ENCODE data around the gene IL4R. TPM values are rescaled to one million over a fixed set of nuclear protein-coding genes. Genes with fewer than 3 reads are reported as not detected.

IL4R gene
- polyA plus RNA-seq, 1 donor from 2014 or later: 0.07 TPM

- no peaks in the 10 kb centered on the region for H3F3A ChIP-seq (ENCODE audit: insufficient read depth, low read length, poor library complexity, severe bottlenecking)
Observed at GRCh38 chr16:27379919-27380318, 66.1 kb downstream of the IL4R start.

GRCh38 chr16:27381236-27381635 is 67.5 kb downstream of the IL4R start:
- Histone ChIP-seq H3F3A (ENCODE audit: insufficient read depth, low read length, poor library complexity, severe bottlenecking) (no peaks in the 10 kb centered on the region), H2AFZ (ENCODE audit: low read depth, low read length) (no peak overlapping the region), H3K9me3 (ENCODE audit: low read length) (peaks cover 8% of the 10 kb centered on the region), H3K9ac (ENCODE audit: low read length) (no peak overlapping the region), H3K27me3 (ENCODE audit: insufficient read depth, low read depth, low read length) (no peaks in the 10 kb centered on the region), H3K27ac (ENCODE audit: low read length) (no peak overlapping the region), H3K79me2 (replicated peaks; ENCODE audit: insufficient read depth, low read length) (no peaks in the 10 kb centered on the region), H3K4me2 (ENCODE audit: low read length) (no peak overlapping the region), H3K36me3 (ENCODE audit: insufficient read depth, low read length) (no peaks in the 10 kb centered on the region), H3K4me3 (ENCODE audit: low read length) (no peak overlapping the region), H4K20me1 (ENCODE audit: insufficient read depth) (no peaks in the 10 kb centered on the region), H3K9me2 (ENCODE audit: insufficient read depth, low read length) (no peaks in the 10 kb centered on the region)
- TF ChIP-seq EP300 (conservative IDR thresholded peaks at IDR 0.05; ENCODE audit: poor library complexity, severe bottlenecking) (no peak), EZH2 (IDR thresholded peaks at IDR 0.05; ENCODE audit: borderline replicate concordance, insufficient read depth, low read length, poor library complexity, severe bottlenecking) (no peak), TAF1 (IDR thresholded peaks at IDR 0.05; ENCODE audit: low read depth) (no peak), MXI1 (conservative IDR thresholded peaks at IDR 0.05; ENCODE audit: poor library complexity, severe bottlenecking) (no peak), RAD21 (conservative IDR thresholded peaks at IDR 0.05) (no peak), SMC3 (conservative IDR thresholded peaks at IDR 0.05; ENCODE audit: poor library complexity) (no peak), REST (IDR thresholded peaks at IDR 0.05; ENCODE audit: borderline replicate concordance) (no peak), POLR2AphosphoS5 (IDR thresholded peaks at IDR 0.05) (no peak)

More at GRCh38 chr16:27379919-27380318, 66.1 kb downstream of the IL4R start:
- Histone ChIP-seq H3K79me2 (replicated peaks; ENCODE audit: insufficient read depth, low read length) (no peaks in the 10 kb centered on the region), H3K4me3 (ENCODE audit: low read length) (no peak overlapping the region), H3K36me3 (ENCODE audit: insufficient read depth, low read length) (no peaks in the 10 kb centered on the region), H3K27ac (ENCODE audit: low read length) (no peak overlapping the region), H2AFZ (ENCODE audit: low read depth, low read length) (no peak overlapping the region), H3K9me2 (ENCODE audit: insufficient read depth, low read length) (no peaks in the 10 kb centered on the region), H3K27me3 (ENCODE audit: insufficient read depth, low read depth, low read length) (no peaks in the 10 kb centered on the region), H3K9me3 (ENCODE audit: low read length) (peaks cover 8% of the 10 kb centered on the region), H3K4me2 (ENCODE audit: low read length) (no peak overlapping the region), H3K9ac (ENCODE audit: low read length) (no peak overlapping the region), H4K20me1 (ENCODE audit: insufficient read depth) (no peaks in the 10 kb centered on the region)
- TF ChIP-seq EP300 (conservative IDR thresholded peaks at IDR 0.05; ENCODE audit: poor library complexity, severe bottlenecking) (no peak), RAD21 (conservative IDR thresholded peaks at IDR 0.05) (no peak), EZH2 (IDR thresholded peaks at IDR 0.05; ENCODE audit: borderline replicate concordance, insufficient read depth, low read length, poor library complexity, severe bottlenecking) (no peak), TAF1 (IDR thresholded peaks at IDR 0.05; ENCODE audit: low read depth) (no peak), CTCF (IDR thresholded peaks at IDR 0.05; ENCODE audit: poor library complexity, severe bottlenecking) (no peak), REST (IDR thresholded peaks at IDR 0.05; ENCODE audit: borderline replicate concordance) (no peak), MXI1 (conservative IDR thresholded peaks at IDR 0.05; ENCODE audit: poor library complexity, severe bottlenecking) (no peak), SMC3 (conservative IDR thresholded peaks at IDR 0.05; ENCODE audit: poor library complexity) (no peak), POLR2AphosphoS5 (IDR thresholded peaks at IDR 0.05) (no peak)
